Right renal pelvis (tissue), 4 donors: ENCODE data around the gene NGEF. TPM values are rescaled to one million over a fixed set of nuclear protein-coding genes. Genes with fewer than 3 reads are reported as not detected.

Source experiments
- DNase-seq, 4 donors: peaks; one replicate each; pipeline ENCODE4 v3.0.0-alpha.2; 2013; ENCODE audit warnings: low read depth in 4 of 4, low spot score in 3 of 4, missing footprints in 1 of 4
- polyA plus RNA-seq, 4 donors: library from polyadenylated mRNA; unstranded; fragments of 120-200 nt; gene quantifications; one replicate each; pipeline ENCODE4 v1.2.1, GENCODE V29; 2013; ENCODE audit not compliant: insufficient read length in 4 of 4

Gene NGEF
- polyA plus RNA-seq, 4 donors, result 1.0 to 2.8 (median 2.2) TPM

DNA sequence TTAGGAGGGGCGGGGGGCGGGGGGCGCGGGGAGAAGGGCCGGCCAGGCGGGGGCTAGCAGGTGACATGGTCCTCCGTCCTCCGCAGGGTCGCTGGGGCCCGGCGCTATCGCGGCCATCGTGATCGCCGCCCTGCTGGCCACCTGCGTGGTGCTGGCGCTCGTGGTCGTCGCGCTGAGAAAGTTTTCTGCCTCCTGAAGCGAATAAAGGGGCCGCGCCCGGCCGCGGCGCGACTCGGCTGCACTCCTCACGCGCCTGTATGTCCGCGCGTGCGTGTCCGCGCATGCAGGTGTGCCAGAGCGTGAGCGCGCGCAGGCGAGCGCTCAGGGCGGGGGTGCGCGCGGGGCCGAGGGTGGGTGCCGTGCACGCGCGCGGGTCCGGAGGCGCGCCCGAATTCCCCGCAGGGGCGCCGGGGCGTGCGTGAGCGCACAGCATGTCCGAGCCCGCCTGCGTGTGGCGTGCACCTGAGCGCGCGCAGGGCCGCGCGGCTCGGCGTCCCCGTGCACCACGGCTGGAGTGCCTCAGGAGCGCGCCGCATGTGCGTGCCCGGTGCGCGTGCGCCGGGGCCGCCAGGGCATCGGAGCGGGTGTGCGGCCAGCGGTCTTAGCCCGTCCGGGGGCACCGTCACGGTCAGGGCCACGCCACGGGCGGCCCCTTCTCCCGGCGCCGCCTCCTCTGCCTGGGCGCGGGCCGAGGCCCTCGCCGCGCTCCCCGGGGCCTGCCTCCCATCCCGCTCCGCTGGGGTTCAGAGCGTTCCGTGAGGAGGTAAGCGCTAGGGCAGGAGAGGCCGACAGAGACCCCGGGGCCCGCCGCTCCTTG, 136.7 kb downstream of the NGEF start:
- no peak for DNase-seq

DNA sequence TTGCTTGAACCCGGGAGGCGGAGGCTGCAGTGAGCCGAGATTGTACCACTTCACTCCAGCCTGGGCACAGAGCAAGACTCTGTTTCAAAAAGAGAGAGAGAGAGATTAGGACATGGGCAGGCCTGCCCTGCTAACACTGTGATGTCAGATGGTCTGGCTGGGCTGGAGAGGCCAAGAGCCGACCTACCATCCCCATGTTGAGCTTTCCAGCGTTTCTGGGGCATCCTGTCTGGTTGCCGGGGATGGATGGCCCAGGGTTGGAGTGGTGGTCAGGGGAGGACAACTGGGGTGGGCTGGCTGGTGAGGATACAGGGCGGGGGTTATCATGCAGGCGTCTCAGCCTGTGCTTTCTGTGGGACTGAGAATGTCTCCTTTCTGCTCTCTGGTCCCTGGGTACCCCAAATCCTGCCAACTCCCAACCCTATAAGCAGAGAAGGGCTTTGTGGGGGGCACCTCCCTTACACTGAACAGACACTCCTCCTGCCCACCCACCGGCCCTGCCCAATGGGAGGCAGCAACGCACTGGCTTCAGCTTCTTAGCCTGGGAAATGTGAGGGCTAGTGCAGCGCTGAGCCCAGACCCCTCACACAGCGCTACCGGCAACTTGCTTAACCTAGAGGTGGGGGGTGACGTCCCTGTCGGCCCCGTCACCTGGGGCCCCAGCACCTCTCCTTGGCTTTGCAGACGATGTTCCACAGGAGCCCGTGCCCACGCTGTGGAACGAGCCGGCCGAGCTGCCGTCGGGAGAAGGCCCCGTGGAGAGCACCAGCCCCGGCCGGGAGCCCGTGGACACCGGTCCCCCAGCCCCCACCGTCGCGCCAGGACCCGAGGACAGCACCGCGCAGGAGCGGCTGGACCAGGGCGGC, 137.6 kb downstream of the NGEF start:
- no peak for DNase-seq

DNA sequence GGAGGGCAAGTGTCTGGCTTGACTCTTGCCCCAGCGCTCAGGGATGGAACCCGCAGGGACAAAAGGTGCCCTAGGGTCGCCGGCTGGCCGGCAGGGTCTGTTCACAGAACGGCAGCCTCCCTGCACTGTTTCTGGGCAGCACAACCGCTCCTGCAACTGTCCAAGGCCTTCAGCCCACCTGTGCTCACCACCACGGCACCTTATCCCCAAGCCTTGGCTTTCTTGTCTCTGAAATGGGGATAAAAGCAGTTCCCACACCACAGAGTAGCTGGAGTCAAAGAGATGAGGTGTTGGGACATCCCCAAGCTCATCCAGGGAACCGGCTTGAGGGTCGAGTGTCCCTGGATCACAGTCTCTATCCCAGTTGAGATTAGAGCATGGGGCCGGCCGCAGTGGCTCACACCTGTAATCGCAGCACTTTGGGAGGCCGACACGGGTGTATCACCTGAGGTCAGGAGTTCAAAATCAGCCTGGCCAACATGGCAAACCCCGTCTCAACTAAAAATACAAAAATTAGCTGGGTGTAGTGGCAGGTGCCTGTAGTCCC, 138.3 kb downstream of the NGEF start:
- no peak for DNase-seq

DNA sequence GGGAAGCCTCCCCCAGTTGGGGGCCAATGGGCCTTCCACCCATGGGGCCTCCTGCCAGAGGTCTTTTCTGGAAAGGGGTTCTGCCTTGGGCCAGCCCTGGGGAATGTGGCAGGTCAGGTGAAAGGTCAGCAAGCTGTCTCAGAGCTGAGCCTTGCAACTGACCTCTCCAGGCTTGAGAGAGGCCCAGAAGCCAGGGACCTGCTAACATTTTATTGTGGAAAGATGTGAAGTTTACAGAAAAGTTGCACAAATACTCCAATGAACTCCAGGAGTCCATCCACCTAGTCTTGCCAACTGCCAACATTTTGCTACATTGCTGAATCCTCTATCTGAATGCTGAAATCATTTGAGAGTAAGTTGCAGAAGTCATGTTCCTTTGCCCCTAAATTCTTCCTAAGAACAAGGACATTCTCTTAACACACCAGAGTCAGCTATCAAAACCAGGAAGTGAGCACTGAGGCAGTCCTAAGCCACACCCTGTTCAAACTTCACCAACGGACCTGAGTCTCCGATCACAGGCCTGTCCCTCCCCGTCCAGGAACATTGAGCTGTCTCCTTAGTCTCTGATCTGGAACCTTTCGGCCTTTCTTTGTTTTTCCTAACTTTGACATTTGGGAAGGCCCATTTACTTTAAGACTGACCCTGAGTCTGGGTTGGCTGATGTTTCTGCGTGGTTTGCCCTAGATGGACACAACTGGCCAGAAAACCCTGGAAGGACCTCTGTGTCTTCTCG, 139.0 kb downstream of the NGEF start:
- DNase-seq, result no peak

DNA sequence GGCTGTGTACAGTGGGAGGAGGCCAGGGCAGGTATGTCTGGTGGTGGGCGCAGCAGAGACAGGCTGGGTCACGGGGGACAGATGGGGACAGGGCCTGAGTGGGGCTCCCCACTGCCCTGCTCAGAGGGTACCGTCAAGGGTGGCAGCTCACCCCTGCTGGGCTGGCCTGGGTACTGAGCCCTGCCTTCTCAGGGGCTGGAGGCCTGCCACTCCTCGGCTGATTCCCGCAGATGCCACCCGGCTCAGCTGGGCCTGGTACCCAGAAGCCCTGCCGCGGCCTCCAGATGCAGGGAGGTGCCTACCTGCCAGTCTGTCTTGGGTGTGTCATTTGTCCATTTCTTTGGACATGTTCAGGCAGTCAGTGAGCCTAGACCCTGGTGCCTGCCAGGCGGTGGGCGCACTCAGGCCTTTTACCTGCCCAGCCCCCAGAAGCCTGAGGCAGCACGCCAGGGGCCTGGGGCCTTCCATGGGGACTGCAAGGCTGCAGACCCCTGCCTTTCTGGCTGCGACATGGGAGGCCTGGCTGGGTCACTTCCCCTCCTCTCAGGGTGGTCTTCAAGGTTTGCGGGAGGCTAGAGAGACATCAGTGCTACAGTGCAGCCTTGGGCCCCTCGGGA, 139.7 kb downstream of the NGEF start:
- DNase-seq, result no peak

DNA sequence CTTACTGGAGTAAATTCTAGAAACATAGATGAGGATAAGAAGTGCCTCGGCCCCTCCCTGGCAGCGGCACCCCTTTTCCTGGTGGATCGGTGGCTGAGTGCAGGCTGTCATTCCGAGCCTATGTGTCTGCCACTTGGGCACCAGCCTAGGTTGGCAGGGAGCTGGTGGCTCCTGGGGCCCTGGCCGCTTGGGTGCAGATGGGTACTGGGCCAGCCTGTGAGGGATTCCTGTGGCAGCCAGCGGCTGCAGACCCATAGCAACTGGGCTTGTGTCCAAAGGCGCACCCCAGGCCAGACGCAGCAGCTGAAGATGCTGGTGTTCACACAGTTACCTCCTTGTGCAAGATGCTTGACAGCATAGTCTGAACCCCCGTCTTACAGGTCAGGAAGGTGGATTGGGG, 140.2 kb downstream of the NGEF start:
- DNase-seq, result no peak

DNA sequence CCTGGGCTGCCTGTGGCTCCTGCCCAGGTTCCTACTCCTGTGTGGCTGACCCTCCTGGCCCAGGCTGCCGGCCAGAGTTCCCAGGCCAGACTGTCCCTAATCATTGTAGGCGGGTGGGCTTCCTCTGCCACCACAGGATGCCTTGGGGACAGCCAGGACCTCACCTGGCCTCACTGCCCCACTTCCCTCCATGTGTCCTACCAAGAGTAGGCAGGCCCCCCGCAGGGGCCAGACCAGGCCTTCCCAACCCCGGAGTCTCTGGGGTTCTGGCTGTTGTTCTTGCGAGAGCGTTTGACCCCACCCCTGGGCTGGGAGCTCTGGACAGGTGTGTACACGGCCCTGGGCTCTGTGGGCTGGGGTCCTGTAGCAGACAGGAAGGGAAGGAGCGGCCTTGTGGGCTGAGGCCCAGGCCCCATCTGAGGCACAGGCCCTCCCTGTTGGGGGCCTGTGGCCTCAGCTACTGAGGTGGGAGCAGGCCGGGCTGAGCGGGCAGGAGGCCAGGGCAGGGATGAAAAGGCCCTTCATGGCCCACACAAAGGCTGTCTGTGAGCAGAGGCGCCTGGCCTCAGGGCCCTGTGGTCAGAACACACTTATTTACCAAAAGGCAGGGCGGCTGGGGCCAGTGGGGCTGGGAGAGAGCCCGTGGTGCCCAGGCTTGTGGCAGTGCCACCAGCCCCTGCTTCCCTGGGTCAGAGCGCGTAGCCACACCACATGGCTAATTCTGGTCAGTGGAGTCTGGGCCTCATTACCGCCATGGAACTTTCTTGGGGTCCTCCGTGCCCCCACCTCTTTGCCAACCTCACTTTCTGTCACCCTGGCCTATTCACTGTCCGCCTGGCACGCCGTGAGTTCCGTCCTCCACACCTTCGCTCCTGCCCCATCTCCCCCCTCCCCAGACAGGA, 141.0 kb downstream of the NGEF start:
- no peak for DNase-seq

DNA sequence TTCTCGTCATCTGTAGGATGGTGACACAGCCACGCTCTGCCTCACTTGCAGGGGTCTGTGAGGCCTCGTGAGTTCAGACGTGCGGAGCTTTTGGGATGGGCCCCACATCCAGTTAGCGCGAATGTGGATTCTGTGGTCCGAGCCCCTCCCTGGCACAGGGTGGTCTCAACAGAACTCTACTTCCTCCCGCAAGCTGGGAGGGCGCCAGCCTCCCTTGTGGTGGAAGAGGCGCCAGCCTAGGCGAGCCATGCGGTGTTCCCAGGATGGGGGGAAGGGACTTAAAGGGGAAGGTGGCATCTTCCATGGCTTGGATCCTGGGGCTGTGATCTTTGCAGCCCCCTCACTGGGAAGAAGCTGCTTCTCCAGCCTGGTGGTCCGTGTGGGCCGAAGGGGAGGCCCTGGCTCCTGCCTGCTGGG, 141.6 kb downstream of the NGEF start:
- no peak for DNase-seq

DNA sequence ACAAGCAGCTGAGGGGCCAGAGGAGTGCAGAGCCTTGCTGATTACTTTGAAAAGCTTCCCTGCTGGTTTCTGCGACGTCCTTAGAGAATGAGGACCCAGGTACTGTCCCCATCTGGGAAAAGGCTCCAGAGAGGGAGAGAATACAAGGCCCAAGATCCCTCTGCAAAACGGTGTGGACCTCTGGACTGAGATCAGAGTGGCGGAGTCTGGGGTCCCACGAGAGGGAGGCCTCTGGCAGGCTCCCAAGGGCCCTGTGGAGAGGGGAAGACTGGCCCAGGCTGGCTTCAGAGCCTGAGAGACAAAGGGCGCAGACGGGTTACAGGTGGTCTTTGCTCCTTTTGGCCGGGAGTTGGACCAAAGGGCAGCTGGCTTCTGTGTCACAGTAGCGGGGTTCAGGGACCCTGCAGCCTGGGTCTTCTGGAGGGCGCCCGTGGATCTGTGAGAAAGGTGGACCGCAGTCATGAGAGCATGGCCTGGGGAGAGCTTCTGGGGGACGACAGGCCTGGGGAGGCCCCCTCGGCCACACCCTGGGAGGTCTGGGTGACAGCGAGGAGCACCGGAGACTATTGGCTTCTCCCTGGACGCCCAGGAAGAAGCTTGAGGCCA, 142.2 kb downstream of the NGEF start:
- no peak for DNase-seq

DNA sequence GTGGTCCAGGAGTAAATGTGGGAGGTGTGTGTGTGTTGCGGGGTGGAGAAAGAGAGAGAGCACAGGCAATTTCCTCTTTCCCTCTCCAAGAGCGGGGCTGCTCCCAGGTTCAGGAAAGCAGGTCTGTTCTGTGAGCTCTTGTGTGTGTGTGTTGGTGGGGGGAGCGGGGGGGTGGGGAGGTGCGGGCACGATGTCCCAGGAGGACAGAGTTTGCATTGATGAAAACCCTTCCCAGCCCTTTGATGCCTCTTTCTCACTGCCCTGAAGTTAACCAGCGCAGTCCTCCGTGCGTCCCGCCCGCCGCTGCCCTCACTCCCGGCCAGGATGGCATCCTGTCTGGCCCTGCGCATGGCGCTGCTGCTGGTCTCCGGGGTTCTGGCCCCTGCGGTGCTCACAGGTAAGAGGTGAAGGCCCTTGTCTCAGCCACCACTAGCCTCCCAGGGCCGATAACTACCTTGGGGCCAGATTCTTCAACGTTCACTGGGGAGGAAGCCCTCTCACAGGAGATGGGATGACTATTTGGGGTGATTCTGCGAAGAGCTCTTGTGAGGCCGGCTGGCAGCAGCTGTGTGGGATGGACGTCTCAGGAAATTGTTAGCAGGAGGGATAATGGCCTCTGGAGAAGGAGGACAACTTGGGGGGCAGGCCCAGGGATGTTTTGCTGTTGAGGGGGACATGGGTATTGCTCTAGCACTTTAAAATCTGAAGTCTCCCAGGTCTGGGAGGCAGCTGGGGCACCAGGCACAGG, 142.9 kb downstream of the NGEF start, which contains the start of gene SNORC:
SNORC (plus strand) TSS at position 247 of the 748 bp plus-strand sequence; CDS start at position 325, 78 bp downstream.
- DNase-seq, result no peak

DNA sequence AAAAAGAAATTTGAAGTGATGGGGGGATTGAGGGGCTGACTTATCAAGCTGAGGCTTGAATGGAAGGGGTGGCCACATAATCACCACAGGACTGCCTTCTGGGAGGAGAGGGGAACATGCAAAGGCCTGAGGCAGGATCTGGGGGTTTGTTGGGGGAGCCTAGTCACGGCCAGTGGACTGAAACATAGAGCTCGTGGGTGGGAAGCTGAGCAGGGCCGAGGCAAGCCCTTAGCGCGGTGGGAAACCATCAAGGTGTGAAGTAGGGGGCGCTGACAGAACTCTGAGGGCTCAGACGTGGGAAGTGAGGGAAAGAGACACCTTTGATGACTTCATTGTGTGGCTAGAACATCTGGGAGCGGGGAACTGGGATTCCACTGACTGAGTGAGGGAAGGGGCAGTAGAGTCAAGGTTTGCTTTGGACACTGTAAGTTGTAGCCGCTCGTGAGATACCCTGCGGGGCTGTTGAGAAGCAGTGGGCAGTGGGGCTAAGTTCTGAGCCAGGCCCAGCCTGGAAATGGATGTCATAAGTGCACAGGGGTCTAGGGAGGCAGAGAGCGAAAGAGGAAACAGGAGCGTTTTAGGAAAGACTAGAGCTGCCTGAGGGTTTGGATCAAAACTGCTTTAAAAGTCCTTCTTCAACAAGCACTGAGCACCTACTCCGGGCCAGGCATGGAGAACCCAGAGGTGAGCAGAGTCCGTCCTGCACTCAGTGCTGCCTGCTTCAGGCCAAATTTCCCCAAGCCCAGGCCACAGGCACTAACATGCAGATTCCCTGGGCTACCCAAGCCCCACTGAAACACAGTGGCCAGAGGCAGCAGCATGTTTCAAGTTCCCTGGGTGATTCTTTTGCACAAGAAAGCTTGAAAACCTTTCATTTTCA, 143.7 kb downstream of the NGEF start:
- no peak for DNase-seq

DNA sequence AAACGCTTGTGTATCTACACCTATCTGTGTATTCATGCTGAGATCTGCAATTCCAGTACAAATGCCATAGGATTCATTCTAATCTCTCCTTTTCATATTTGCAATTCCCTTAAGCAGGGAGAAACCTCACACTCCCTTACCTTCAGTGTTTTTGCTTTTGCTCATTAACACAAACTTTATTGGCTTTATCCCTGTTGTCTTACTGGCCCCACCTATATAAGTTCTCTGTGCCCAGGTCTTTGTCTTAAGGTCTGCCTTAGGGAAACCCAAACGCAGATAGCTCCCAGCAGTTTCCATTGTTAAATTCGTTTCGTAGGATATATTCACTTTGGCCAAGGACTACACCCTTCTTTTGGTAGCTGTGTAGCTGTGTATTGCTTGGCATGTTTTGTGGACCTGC, 147.0 kb downstream of the NGEF start:
- no peak for DNase-seq

DNA sequence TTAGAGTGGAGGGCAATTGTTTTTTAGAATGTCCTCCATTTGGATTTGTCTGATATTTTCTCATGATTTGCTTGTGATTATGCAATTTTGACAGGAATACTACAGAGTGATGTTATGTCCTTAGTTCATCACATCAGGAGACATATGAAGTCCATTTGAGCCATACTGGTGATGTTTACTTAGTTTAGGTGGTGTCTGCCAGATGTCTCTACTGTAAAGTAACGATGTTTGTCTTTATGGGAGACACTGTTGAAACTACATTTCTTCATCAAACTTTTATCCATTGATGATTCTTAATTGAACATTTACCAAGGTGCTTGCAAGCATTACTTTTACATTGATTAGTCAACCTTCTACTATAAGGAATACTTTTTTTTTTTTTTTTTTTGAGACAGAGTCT, 147.9 kb downstream of the NGEF start:
- DNase-seq, result no peak

DNA sequence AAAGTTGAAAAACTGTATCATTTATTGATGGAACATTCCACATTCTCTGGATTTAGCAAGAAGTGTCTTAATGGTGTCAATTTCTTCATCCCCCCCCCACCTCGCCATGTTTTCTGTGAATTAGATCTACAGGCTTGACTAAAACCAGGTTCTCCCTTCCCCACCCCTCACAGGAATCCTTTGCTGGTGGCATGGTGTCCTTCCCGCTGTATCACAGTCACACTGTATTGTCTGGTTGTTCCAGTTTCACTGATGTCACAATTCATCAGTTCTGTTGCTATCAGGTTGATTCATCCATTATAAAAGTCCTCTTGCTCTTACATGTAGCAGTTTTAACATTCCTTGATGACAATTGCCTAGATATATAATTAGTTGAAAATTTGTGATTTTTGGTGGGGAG, 149.1 kb downstream of the NGEF start:
- DNase-seq, result no peak

DNA sequence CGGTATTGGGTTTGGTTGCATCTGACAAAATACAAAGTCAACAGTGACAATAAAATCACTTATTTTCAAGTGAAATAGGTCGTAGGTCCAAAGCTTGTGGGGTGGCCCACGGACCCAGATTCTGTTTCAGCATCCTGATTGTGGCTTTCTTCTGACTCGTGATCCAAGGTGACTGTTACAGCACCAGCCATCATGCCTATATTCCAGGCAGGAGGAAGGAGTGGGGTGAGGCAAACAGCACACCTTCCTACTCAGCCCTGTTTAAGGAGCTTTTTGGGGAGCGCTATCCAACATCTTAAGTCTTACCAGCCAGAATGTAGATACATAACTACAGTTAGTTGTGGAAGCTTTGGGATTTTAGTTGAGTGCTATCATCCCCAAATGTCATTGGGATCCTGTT, 151.7 kb downstream of the NGEF start:
- DNase-seq, result no peak

DNA sequence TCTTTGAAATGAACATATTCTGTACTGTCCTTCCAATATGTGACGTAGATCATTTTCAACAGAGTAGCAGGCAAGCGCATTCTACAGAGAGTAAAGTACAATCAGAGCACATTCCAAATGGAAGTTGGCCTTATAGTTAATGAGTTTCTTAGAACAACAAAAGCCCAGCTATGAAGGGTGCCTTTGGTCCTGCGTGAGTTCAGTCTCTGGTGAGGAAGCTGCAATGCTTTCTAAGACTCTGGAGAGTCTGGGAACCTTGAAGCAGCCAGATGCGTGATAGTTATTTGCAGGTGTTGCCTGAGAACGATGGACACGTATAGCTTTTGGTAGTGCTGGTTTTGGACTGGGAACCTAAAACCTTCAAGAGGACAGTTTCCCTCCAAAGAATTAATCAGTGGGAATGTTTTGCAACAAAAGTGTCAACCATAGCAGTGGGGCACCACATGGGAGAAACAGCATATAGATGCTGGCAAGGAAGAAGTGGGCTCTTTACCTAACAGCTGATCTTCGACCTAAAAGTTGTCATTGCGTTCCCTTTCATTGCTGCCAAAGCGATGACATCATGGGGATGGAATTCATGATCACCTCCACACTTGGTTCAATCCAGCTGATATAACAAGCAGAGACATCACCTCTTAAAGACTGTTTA, 152.3 kb downstream of the NGEF start:
- no peak for DNase-seq
